ENCODE data around the gene NUDT5.
"Not testable (repeated sequence)": the region's sequence is repeated elsewhere in the genome, so short reads cannot be mapped to it uniquely, and the experiment has no call there.

NUDT5 gene

GRCh38 chr10:12202226-12202625, 6.5 kb upstream of the NUDT5 start:
- no peak for DNase-seq

DNA sequence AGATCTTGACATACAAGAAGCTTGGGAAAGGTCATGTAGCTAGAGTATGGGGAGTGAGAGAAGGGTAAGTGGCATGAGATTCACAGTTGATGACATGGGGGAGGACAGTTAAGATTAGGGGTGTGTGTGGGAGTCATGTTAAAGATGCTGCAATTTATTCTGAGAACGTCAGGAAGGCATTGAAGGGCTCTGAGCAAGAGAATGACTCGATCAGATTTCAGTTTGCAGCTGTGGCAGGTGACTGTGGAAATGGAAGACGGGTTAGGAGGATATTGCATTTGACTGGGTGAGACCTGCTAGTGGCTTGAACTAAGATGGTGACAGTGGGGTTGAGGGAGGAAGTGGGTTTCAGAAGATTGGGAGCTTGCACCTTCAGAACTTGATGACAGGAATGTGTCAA, 5.9 kb upstream of the NUDT5 start:
- no peak for DNase-seq

GRCh38 chr10:12200850-12201249, 5.2 kb upstream of the NUDT5 start:
- no peak for DNase-seq

DNA sequence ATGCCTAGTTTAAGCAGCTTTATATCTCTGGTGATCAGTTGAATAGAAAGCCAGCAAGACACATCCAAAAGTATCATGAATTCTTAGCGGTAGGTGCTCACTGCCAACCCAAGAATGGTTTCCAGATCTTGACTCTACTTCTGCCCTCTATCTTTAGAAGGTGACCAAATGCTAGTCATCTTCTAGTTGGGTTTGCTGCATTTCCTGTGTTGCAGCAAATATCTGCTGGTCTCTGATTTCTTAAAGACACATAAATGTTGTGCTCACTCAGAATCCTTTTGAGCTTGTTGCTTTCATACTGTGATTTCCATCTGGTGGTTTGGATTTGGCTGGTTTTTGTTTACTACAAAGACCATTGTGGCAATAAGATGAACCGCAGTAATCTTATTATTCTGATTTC, 2.5 kb upstream of the NUDT5 start:
- DNase-seq = no peak

DNA sequence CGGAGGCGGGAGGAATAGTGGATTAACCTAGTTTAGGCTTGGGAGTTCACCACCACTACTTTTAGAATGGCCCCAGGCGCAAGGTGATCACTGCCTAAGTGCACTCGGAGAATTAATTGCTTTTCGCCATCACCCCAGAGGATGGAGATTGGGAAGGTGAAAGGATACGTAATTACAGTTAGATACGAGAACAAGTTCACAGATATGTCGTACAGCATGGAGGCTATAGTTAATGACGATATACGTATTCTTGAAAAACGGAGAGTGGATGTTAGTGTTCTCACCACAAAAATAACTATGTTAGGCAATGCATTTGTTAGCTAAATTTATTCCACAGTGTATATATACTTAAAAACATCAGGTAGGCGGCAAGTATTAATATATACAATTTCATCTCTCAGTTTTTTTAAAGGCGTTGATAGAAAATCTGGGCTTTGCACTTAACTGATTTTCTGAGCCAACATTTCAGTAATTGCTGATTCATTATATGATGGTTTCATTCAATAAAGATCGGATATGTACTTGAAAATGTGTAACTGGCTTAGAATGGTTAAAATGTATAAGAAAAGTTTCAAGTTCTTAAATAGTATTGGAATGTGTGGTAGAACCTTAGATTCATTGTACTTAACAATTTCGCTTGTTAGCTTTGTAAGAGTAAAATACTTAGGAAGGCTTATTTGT, 980 bp upstream of the NUDT5 start:
- DNase-seq = no peak

DNA sequence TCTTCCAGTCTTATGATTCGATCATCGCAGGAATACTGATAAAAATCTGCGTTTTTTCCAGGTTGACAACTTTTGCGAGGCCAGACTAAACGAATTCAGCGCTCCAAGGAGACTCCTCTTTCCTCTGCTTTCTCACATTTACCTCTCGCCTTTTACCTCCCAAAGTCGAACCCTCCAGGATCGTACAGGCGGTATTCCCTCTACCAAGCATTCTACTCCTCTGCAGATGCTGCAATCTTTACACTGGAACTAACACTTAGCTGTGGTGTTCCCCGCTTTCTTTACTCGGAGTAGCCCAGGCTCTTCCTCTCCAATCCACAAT, 449 bp downstream of the NUDT5 start:
- DNase-seq = peak in 1 of 2 donors; percentile 58

- no peak for DNase-seq
Measured at GRCh38 chr10:12194752-12195271, 879 bp downstream of the NUDT5 start.

GRCh38 chr10:12193193-12193592, 2.5 kb downstream of the NUDT5 start:
- no peak for DNase-seq

- no peak for DNase-seq
Measured at GRCh38 chr10:12191715-12192114, 4.0 kb downstream of the NUDT5 start.

GRCh38 chr10:12189426-12189825, 6.3 kb downstream of the NUDT5 start:
- DNase-seq = no peak

DNA sequence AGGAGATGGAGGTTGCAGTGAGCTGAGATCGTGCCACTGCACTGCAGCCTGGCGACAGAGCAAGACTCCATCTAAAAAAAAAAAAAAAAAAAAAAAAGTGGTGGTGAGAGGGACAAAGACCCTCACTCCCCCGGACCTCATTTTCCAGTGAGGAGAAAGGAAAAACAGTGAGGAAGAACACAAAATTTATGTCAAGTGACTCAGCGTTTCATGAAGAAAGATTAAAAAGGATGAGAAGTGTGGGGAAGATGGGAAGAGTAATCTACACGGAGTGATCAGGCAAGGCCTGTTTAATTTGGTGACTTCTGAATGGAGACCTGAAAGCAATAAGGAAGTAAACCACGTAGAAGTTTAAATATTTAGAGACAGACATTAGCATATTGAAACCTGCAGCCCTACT, 7.0 kb downstream of the NUDT5 start:
- DNase-seq = no peak

GRCh38 chr10:12187321-12187905, 8.3 kb downstream of the NUDT5 start:
- DNase-seq = no peak

GRCh38 chr10:12186323-12186722, 9.4 kb downstream of the NUDT5 start:
- no peak for DNase-seq

DNA sequence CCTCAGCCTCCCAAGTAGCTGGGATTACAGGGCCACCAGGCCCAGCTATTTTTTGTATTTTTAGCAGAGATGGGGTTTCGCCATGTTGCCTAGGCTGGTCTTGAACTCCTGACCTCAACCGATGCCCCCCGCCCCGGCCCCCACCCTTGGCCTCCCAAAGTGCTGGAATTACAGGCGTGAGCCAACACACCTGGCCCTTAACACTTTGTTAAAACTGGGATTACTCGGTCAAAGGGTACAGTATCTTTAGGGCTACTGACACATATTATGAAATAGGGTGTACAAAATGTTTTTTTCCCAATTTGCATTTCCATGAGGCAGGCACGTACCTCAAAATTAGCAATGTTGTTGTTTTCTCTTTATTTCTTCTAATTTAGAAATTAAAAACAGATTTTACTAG, 11.5 kb downstream of the NUDT5 start:
- no peak for DNase-seq

GRCh38 chr10:12181065-12181775, 14.5 kb downstream of the NUDT5 start:
- no peak for DNase-seq

DNA sequence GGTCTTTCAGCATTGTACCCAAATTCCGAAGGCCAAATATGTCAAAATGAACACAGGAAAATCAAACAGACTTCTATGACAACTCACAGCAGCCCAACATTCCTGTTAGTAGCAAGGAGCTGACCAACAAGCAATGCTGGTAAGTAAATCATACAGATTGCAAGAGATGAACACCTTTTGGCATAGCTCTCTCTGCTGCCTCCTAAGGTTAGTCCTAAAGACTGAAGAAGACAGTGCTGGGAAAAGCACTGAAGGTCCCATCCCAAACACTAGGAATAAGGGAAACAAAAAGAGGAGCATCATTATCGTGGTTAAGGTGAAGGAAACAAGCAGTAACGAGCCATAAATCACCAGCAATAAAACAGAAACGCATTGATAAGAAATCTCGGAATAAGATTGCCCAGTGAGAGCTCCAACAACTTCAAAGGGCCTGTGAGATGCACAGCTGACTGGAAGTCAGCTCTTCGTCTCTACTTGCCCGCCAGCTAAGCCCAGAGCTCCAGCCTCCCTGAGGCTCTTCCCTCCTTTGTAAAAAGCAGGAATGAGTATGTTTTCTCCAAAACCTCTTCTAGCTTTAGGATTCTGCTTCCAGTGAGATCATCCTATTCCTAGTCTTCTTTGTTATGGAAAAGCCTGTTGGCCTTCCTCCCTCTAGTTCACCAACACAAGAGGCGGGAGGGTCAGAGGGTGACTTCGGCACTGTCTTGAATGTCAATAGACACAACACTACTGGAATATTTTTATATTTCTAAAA, 15.3 kb downstream of the NUDT5 start:
- no peak for DNase-seq

GRCh38 chr10:12179606-12180170, 16.0 kb downstream of the NUDT5 start:
- no peak for DNase-seq

GRCh38 chr10:12177642-12178041, 18.0 kb downstream of the NUDT5 start:
- DNase-seq = no peak

DNA sequence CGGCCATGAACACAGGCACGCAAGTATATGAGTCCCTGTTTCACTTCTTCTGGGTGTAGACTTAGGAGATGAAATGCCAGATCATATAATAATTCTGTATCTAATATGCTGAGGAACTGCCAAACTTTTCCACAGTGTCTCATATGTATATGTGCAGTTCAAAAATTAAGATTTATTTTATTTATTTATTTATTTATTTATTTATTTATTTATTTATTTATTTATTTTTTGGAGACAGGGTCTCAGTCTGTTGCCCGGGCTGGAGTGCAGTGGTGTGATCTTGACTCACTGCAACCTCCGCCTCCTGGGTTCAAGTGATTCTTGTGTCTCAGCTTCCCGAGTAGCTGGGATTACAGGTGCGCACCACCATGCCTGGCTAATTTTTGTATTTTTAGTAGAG, 24.2 kb downstream of the NUDT5 start:
- not testable (repeated sequence) for DNase-seq

DNA sequence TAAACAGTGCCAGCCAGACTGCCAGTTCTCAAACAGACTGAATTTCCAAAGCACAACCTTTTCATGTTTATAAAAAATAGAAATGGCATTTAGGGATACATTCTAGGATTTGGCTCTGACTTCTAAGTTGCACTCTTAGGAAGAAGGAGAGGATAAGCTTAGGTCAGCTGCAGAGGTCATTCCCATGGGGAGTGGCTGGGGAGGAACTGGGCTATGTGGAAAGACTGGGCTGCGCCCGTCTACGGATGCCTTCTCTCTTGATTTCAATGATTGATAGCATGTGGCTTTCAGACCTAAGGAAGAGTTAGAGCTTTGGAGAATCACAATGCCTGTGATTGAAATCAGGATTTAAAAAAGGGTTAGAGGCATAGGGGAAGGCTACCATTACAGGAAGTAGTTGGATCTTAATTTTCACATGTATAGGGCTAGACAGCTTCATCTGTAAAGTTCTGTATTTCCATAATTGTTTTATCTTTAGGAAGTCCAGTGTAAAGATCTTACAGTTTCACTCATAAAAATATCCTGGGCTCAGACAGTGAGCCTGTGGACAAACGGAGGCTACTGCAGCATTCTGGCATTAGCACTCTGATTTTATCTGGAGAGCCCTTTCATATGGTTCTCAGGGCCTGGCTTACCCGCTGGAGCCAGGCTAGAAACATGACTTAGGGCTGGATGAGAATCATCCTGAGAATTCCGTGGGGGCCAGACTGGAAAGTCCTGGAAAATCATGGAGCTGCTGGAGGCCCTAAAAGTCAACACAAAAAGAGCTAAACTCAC, 29.5 kb downstream of the NUDT5 start:
- DNase-seq = no peak

DNA sequence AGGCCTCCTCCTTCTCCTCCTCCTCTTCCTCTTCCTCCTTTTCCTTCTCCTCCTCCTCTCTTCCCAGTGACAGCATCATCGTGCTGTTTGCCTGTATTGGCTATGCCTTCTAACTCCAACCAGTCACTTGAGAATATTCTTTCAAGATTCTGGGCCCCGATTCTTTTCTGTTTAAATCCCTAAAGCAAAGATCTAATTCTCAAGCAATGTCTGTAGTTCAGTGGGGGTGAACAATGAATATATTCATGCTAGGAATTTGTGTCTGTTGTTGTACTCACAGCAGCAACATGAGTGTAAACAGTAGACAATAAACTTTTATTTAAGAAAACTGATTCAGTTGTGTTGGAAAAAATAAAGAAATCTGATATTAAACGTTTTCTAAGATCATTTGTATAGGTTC, 30.7 kb downstream of the NUDT5 start:
- peak in 1 of 2 donors; percentile 18 for DNase-seq

GRCh38 chr10:12164085-12164484, 31.6 kb downstream of the NUDT5 start:
- DNase-seq = no peak

All from hippocampal formation (tissue), 2 donors.